ENCODE data around the gene MCM3. TPM values are rescaled to one million over a fixed set of nuclear protein-coding genes. Genes with fewer than 3 reads are reported as not detected.

The MCM3 gene
- total and polyA plus RNA-seq, 2 of the 4 experiments (the other 2 are of a cell fraction) = 54.6 to 66.5 TPM

DNA sequence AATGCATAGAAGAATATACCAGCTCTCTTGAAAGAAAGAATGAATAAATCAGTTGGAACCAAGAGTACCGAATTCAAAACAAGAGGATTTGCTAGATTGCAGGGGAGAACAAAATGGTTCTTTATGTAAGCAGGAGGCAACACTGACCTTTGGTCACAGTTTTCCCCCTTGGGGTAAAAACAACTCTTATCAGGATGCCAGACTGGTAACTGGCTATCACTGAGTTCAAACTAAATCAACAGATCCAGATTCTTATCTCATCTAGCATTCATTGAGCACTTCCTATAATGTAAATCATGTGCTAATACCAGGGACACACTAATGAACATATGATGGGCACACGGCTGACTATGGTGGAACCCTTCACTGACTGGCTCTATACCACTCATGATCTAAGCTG is 35.5 kb downstream of the MCM3 start:
- in situ Hi-C loops (cut with MboI; ENCODE audit: low sequenced_read_pairs) = no loop called here
- no peak for DNase-seq
- Histone ChIP-seq H3K4me2 (ENCODE audit: low read depth, low read length) (no peak overlapping the region), H2BK5ac (ENCODE audit: low read depth, low read length, poor library complexity, severe bottlenecking) (no peak overlapping the region), H3K56ac (ENCODE audit: extremely low read depth, insufficient read depth, low read length) (no peak overlapping the region), H4K5ac (ENCODE audit: low read depth, low read length) (no peak overlapping the region), H3K4me1 (ENCODE audit: control insufficient read depth, insufficient read depth, low read length) (no peaks in the 10 kb centered on the region), H2AFZ (replicated peaks; ENCODE audit: low read length, poor library complexity) (no peak overlapping the region), H2AK5ac (ENCODE audit: low read depth, low read length) (no peak overlapping the region), H4K8ac (ENCODE audit: low read depth in 2 of 2, low read length in 2 of 2) (no peak overlapping the region), H2BK20ac (ENCODE audit: low read depth, low read length) (no peak overlapping the region), H3K9ac (ENCODE audit: low read depth, low read length) (no peak overlapping the region), H3K4ac (ENCODE audit: low read depth, low read length) (no peak overlapping the region), H2BK120ac (ENCODE audit: low read depth, low read length) (no peak overlapping the region), H3K4me3 (ENCODE audit: insufficient read depth, low read depth, low read length) (no peak overlapping the region), H3K27me3 (ENCODE audit: control insufficient read depth, insufficient read depth, low read length) (peaks cover 26% of the 10 kb centered on the region), H3K79me1 (ENCODE audit: low read depth in 1 of 2, low read length in 2 of 2) (no peaks in the 10 kb centered on the region), H3K23ac (ENCODE audit: low read depth, low read length) (no peak overlapping the region), H3K9me3 (ENCODE audit: control insufficient read depth, insufficient read depth, low read length) (no peaks in the 10 kb centered on the region), H4K20me1 (ENCODE audit: insufficient read depth, low read length) (no peaks in the 10 kb centered on the region), H3K27ac (ENCODE audit: insufficient read depth, low read length) (no peak overlapping the region), H3K18ac (ENCODE audit: low read depth, low read length) (no peak overlapping the region), H2AK9ac (replicated peaks; ENCODE audit: low read depth, low read length, poor library complexity) (no peak overlapping the region), H2BK15ac (ENCODE audit: low read depth, low read length) (no peak overlapping the region), H3K9me1 (ENCODE audit: insufficient read depth, low read length) (no peaks in the 10 kb centered on the region), H3K14ac (replicated peaks; ENCODE audit: low read depth, low read length) (no peak overlapping the region), H3K36me3 (ENCODE audit: control insufficient read depth, insufficient read depth, low read length) (no peaks in the 10 kb centered on the region), H4K91ac (ENCODE audit: insufficient read depth, low read depth, low read length) (no peak overlapping the region)
- no CpG with 5 or more reads among the region's 2 CpGs for WGBS, 2 experiments (ENCODE audit: extremely low coverage in 2 of 2, insufficient read length in 1 of 2)
- intact Hi-C loops (cut with micrococcal nuclease) = no loop called here
- no peak for ATAC-seq (ENCODE audit: low read depth)
- TF ChIP-seq MXI1 (IDR thresholded peaks at IDR 0.05; ENCODE audit: borderline replicate concordance, low read depth, low read length) = no peak
- no peak for TF ChIP-seq BHLHE40 (IDR thresholded peaks at IDR 0.05; ENCODE audit: low read depth, low read length)
- no peak for TF ChIP-seq RFX5 (IDR thresholded peaks at IDR 0.05; ENCODE audit: low read depth, low read length)
- TF ChIP-seq CHD1 (IDR thresholded peaks at IDR 0.05; ENCODE audit: low read depth, low read length) = no peak
- TF ChIP-seq RCOR1 (IDR thresholded peaks at IDR 0.05; ENCODE audit: insufficient replicate concordance, low read length) = no peak
- TF ChIP-seq MAZ (IDR thresholded peaks at IDR 0.05; ENCODE audit: borderline replicate concordance, low read depth, low read length) = no peak
- no peak for TF ChIP-seq MAFK (IDR thresholded peaks at IDR 0.05; ENCODE audit: low read depth, low read length)
- TF ChIP-seq, protein P1, sequence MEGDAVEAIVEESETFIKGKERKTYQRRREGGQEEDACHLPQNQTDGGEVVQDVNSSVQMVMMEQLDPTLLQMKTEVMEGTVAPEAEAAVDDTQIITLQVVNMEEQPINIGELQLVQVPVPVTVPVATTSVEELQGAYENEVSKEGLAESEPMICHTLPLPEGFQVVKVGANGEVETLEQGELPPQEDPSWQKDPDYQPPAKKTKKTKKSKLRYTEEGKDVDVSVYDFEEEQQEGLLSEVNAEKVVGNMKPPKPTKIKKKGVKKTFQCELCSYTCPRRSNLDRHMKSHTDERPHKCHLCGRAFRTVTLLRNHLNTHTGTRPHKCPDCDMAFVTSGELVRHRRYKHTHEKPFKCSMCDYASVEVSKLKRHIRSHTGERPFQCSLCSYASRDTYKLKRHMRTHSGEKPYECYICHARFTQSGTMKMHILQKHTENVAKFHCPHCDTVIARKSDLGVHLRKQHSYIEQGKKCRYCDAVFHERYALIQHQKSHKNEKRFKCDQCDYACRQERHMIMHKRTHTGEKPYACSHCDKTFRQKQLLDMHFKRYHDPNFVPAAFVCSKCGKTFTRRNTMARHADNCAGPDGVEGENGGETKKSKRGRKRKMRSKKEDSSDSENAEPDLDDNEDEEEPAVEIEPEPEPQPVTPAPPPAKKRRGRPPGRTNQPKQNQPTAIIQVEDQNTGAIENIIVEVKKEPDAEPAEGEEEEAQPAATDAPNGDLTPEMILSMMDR (conservative IDR thresholded peaks at IDR 0.05; ENCODE audit: low read depth, low read length) = no peak
- TF ChIP-seq POLR2A (IDR thresholded peaks at IDR 0.05; ENCODE audit: low read depth, low read length) = no peak
- TF ChIP-seq NFE2L2 (IDR thresholded peaks at IDR 0.05; ENCODE audit: low read depth, low read length) = no peak
- TF ChIP-seq, protein P2, sequence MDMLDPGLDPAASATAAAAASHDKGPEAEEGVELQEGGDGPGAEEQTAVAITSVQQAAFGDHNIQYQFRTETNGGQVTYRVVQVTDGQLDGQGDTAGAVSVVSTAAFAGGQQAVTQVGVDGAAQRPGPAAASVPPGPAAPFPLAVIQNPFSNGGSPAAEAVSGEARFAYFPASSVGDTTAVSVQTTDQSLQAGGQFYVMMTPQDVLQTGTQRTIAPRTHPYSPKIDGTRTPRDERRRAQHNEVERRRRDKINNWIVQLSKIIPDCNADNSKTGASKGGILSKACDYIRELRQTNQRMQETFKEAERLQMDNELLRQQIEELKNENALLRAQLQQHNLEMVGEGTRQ (IDR thresholded peaks at IDR 0.05; ENCODE audit: low read depth, low read length) = no peak
- no peak for TF ChIP-seq CEBPB (IDR thresholded peaks at IDR 0.05; ENCODE audit: low read depth, low read length)
- no peak for TF ChIP-seq FOS (IDR thresholded peaks at IDR 0.05; ENCODE audit: low read depth, low read length)
- TF ChIP-seq, protein P3, sequence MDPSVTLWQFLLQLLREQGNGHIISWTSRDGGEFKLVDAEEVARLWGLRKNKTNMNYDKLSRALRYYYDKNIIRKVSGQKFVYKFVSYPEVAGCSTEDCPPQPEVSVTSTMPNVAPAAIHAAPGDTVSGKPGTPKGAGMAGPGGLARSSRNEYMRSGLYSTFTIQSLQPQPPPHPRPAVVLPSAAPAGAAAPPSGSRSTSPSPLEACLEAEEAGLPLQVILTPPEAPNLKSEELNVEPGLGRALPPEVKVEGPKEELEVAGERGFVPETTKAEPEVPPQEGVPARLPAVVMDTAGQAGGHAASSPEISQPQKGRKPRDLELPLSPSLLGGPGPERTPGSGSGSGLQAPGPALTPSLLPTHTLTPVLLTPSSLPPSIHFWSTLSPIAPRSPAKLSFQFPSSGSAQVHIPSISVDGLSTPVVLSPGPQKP (IDR thresholded peaks at IDR 0.05; ENCODE audit: borderline replicate concordance, low read depth, low read length) = no peak
- no peak for TF ChIP-seq RAD21 (IDR thresholded peaks at IDR 0.05; ENCODE audit: low read length)
- TF ChIP-seq SMC3 (IDR thresholded peaks at IDR 0.05; ENCODE audit: low read depth, low read length) = no peak
- POLR2A ChIA-PET (ENCODE audit: unreplicated experiment) = no interaction called here
- BruUV-seq (replicated peaks) = no TSS peak
- dilution Hi-C loops (cut with HindIII; ENCODE audit: low sequenced_read_pairs, unreplicated experiment) = no loop called here
- CTCF ChIA-PET = interaction anchor here (0.8 kb wide), 1 partner anchor 128 kb away, joined by 4 read pairs; no protein-coding TSS in a partner anchor

Measured in IMR-90 (cell line).